Stomach (tissue), 9 donors: ENCODE results near the gene EPC2. TPM values are rescaled to one million over a fixed set of nuclear protein-coding genes. Genes with fewer than 3 reads are reported as not detected.

Source experiments
- DNase-seq, 2 donors: peaks; one replicate each; pipeline versions ENCODE4 v3.0.0 to v3.0.0-alpha.2; 2013 to 2019
- H3K27ac ChIP-seq, 5 donors: fragments of 200-600 bp in 4 of 5; sonication (generic) in 4 of 5; one replicate each; pipeline ENCODE4 v1.5.1; 2013 to 2019; ENCODE audit warnings: mild to moderate bottlenecking in 1 of 5, moderate library complexity in 1 of 5
- H3K27me3 ChIP-seq, 3 donors: fragments of 200-600 bp; sonication (generic); one replicate each; pipeline ENCODE4 v1.5.1; 2017 to 2019; ENCODE audit warnings: mixed run types in 1 of 3
- H3K36me3 ChIP-seq, 4 donors: fragments of 200-600 bp; sonication (generic); 1 replicate in 3 of 4; 2 replicates in 1 of 4; pipeline ENCODE4 v1.5.1; 2016 to 2019
- H3K4me1 ChIP-seq, 4 donors: fragments of 200-600 bp; sonication (generic); one replicate each; pipeline ENCODE4 v1.5.1; 2016 to 2019
- H3K4me3 ChIP-seq, 4 donors: fragments of 200-600 bp; sonication (generic) in 3 of 4; one replicate each; pipeline ENCODE4 v1.5.1; 2016 to 2019; ENCODE audit warnings: mild to moderate bottlenecking in 1 of 4
- H3K9me3 ChIP-seq, 4 donors: fragments of 200-600 bp; sonication (generic); one replicate each; pipeline ENCODE4 v1.5.1; 2016 to 2019
- CTCF ChIP-seq, 7 experiments: fragments of 450-650 bp in 4 of 7; fragments of 200-600 bp in 3 of 7; sonication (generic) in 3 of 7; IDR thresholded peaks; one replicate each; pipeline ENCODE4 v1.5.1; 2016 to 2019; ENCODE audit warnings: antibody characterized with exemption in 7 of 7, control low read depth in 2 of 7, mild to moderate bottlenecking in 1 of 7
- EP300 ChIP-seq: sonication (generic); formaldehyde crosslinking; IDR thresholded peaks from one replicate; pipeline ENCODE4 v1.6.1; 2017; ENCODE audit warnings: antibody characterized with exemption
- POLR2A ChIP-seq, 4 donors: fragments of 450-650 bp; IDR thresholded peaks; one replicate each; pipeline ENCODE4 v1.6.1; 2016; ENCODE audit warnings: antibody characterized with exemption in 4 of 4, control low read depth in 2 of 4, mild to moderate bottlenecking in 1 of 4, moderate library complexity in 1 of 4
- POLR2AphosphoS5 ChIP-seq, 3 donors: sonication (generic); formaldehyde crosslinking; IDR thresholded peaks; one replicate each; pipeline ENCODE4 v1.6.1; 2016; ENCODE audit warnings: antibody characterized with exemption in 3 of 3
- WGBS, 5 donors: extraction: QIAGEN DNeasy Blood & Tissue Kit in 3 of 5; methylation state at CpG; one replicate each; pipeline versions ENCODE4 v1.1.5 to v1.1.7; 2013 to 2018; 5-methylcytosine and 5-hydroxymethylcytosine counted together
- intact Hi-C: fragments of 100-400 bp; cut with DNase I; formaldehyde crosslinking; loops from one replicate; pipeline ENCODE4 v1.15.1; 2023; ENCODE audit warnings: low total_unique reads
- polyA plus RNA-seq, 3 donors: library from polyadenylated mRNA; stranded (reverse); fragments of 200-250 nt; gene quantifications; one replicate each; pipeline ENCODE4 v1.2.3, GENCODE V29; 2013
- total RNA-seq, 5 donors: library from RNA; depleted of rRNA; stranded (reverse); fragments of >200 nt; gene quantifications; one replicate each; pipeline versions ENCODE4 v1.1.0 to v1.2.3, GENCODE V29; 2014 to 2016
- donor health status: healthy with polysubstance abuse.
- donor health status: Bipolar disorder and iron deficiency.
- donor health status: healthy.

EPC2 gene
- total and polyA plus RNA-seq, 8 donors = 0.87 to 42.2 (median 13.5) TPM

DNA sequence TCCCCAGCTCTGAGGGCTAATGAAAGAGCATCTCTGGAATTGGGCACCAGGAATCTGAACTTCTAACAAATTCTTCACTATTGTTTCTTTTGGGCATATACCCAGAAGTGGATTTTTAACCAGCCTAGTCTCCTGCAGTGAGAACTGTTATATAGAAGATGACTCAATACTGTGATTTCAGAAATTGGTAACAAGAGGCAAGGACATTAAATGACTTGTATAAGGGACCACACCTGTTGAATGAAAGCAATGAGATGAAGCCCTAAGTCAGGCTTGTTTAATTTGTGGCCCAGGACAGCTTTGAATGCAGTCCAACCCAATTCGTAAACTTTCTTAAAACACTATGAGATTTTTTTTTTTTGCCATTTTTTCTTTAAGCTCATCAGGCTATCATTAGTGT lies 57.9 kb downstream of the EPC2 start:
- Histone ChIP-seq H3K36me3 (peaks cover 0 to 24% (median 14%) of the 10 kb centered on the region in 4 donors), H3K27me3 (no peaks in the 10 kb centered on the region), H3K4me1 (no peaks in the 10 kb centered on the region), H3K9me3 (peaks cover 0 to 21% (median 12%) of the 10 kb centered on the region in 4 donors), H3K4me3 (no peak overlapping the region), H3K27ac (no peak overlapping the region)
- WGBS, 5 donors = 90 to 100% (median 95%) methylated on average over 1 of the region's 1 CpG
- intact Hi-C loops = no loop called here
- no peak for DNase-seq
- no peak for TF ChIP-seq CTCF (IDR thresholded peaks at IDR 0.05)
- no peak for TF ChIP-seq POLR2AphosphoS5 (IDR thresholded peaks at IDR 0.05)
- no peak for TF ChIP-seq POLR2A (IDR thresholded peaks at IDR 0.05)
- TF ChIP-seq EP300 = no peak

DNA sequence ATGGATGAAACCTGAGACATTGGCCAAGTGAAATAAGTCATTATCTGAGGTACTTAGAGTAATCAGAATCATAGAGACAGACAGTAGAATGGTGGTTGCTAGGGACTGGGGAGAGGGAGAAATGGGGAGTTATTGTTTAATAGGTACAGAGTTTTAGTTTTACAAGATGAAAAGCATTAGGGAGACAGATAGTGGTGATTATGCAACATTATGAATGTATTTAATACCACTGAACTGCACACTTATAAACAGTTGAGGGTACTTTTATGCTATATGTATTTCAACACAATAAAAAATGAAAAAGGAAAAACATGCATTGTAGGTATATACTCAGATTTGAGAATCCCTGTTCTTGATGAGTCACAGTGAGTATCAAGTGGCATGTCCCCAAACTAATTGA lies 59.7 kb downstream of the EPC2 start:
- H3K4me3 ChIP-seq = no peak overlapping the region
- no peak for TF ChIP-seq CTCF (IDR thresholded peaks at IDR 0.05)
- no peak for TF ChIP-seq EP300
- TF ChIP-seq POLR2AphosphoS5 (IDR thresholded peaks at IDR 0.05) = no peak
- TF ChIP-seq POLR2A (IDR thresholded peaks at IDR 0.05) = no peak
- H3K27me3 ChIP-seq = no peaks in the 10 kb centered on the region
- peaks cover 0 to 21% (median 14%) of the 10 kb centered on the region in 4 donors for H3K36me3 ChIP-seq
- peaks cover 0 to 21% (median 12%) of the 10 kb centered on the region in 4 donors for H3K9me3 ChIP-seq
- H3K4me1 ChIP-seq = no peaks in the 10 kb centered on the region
- intact Hi-C loops = no loop called here
- no peak for DNase-seq
- H3K27ac ChIP-seq = no peak overlapping the region

DNA sequence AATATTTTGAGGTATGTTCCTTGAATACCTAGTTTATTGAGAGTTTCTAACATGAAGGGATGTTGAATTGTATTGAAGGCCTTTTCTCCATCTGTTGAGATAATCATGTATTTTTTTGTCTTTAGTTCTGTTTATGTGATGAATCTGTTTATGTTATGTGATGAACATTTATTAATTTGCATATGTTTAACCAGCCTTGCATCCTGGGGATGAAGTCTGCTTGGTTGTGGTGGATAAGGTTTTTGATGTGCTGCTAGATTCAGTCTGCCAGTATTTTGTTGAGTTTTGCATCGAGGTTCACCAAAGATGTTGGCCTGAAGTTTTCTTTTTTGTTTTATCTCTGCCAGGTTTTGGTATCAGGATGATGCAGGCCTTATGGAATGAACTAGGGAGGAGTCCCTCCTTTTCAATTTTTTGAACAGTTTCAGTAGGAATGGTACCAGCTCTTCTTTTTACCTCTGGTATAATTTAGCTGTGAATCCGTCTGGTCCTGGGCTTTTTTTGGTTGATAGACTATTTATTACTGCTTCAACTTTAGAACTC lies 71.9 kb downstream of the EPC2 start:
- TF ChIP-seq POLR2A (IDR thresholded peaks at IDR 0.05) (no peak), POLR2AphosphoS5 (IDR thresholded peaks at IDR 0.05) (no peak), CTCF (IDR thresholded peaks at IDR 0.05) (no peak), EP300 (no peak)
- H3K4me1 ChIP-seq = peaks cover 16 to 30% (median 22%) of the 10 kb centered on the region in 4 donors
- 82 to 95% (median 88%) methylated on average over 2 of the region's 2 CpGs for WGBS, 5 donors
- DNase-seq = no peak
- intact Hi-C loops = no loop called here
- no peak overlapping the region for H3K4me3 ChIP-seq
- H3K27ac ChIP-seq = no peak overlapping the region
- peaks cover 0 to 3% (median 0%) of the 10 kb centered on the region in 4 donors for H3K9me3 ChIP-seq
- peaks cover 0 to 5% (median 0%) of the 10 kb centered on the region in 4 donors for H3K36me3 ChIP-seq
- no peaks in the 10 kb centered on the region for H3K27me3 ChIP-seq

- Histone ChIP-seq H3K36me3 (peaks cover 0 to 5% (median 0%) of the 10 kb centered on the region in 4 donors), H3K27ac (no peak overlapping the region), H3K4me3 (no peak overlapping the region), H3K9me3 (peaks cover 0 to 3% (median 0%) of the 10 kb centered on the region in 4 donors), H3K4me1 (peaks cover 16 to 41% (median 29%) of the 10 kb centered on the region in 4 donors), H3K27me3 (no peaks in the 10 kb centered on the region)
- no peak for DNase-seq
- TF ChIP-seq POLR2A (IDR thresholded peaks at IDR 0.05) (no peak), POLR2AphosphoS5 (IDR thresholded peaks at IDR 0.05) (no peak), EP300 (no peak), CTCF (IDR thresholded peaks at IDR 0.05) (no peak)
- intact Hi-C loops = no loop called here
- 77 to 97% (median 94%) methylated on average over 3 of the region's 3 CpGs for WGBS, 5 donors
These were observed 73.5 kb downstream of the EPC2 start for GRCh38 chr2:148718039-148718438.
